Colonic mucosa (tissue), 4 donors: Measurements from ENCODE around the gene XXYLT1. TPM values are rescaled to one million over a fixed set of nuclear protein-coding genes. Genes with fewer than 3 reads are reported as not detected.

ENCODE experiments used
- DNase-seq: peaks from one replicate; pipeline ENCODE4 v3.0.0-alpha.2; 2020
- H3K27ac ChIP-seq: fragments of 200-600 bp; one replicate; pipeline ENCODE4 v1.8.0; 2021
- H3K27me3 ChIP-seq: fragments of 200-600 bp; one replicate; pipeline ENCODE4 v1.8.0; 2021
- H3K36me3 ChIP-seq: fragments of 200-600 bp; one replicate; pipeline ENCODE4 v1.8.0; 2021
- H3K4me1 ChIP-seq: fragments of 200-600 bp; one replicate; pipeline ENCODE4 v1.8.0; 2021; ENCODE audit warnings: mild to moderate bottlenecking
- H3K4me3 ChIP-seq: fragments of 200-600 bp; one replicate; pipeline ENCODE4 v1.8.0; 2021
- H3K9ac ChIP-seq, 2 donors: one replicate each; pipeline ENCODE4 v1.7.0; 2013; ENCODE audit warnings: control low read depth in 2 of 2, low read depth in 2 of 2, low read length in 2 of 2
- H3K9me3 ChIP-seq: fragments of 200-600 bp; one replicate; pipeline ENCODE4 v1.8.0; 2021
- intact Hi-C: fragments of 100-400 bp; cut with DNase I; formaldehyde crosslinking; loops from one replicate; pipeline ENCODE4 v1.14.1; 2022
- total RNA-seq, 2 donors: library from RNA; stranded (reverse); fragmentation: NEBNext Ultra II Directional in 1 of 2; extraction: Animal tissue kit (Norgen Biotek cat#: 25700) in 1 of 2; gene quantifications; one replicate each; pipeline ENCODE4 v1.2.1, GENCODE V29; 2021
- TF ChIP-seq, protein P1 (sequence below): fragments of 200-600 bp; IDR thresholded peaks from one replicate; pipeline ENCODE4 v1.8.0; 2022; ENCODE audit warnings: antibody characterized with exemption, mild to moderate bottlenecking
- donor health status: healthy.
- donor health status: DM: no; HTN: no; CAD: no.
- donor health status: DM: no; HTN: no; CAD: no.

The XXYLT1 gene
- total RNA-seq, 2 donors from 2014 or later = 8.3 to 10.9 TPM

DNA sequence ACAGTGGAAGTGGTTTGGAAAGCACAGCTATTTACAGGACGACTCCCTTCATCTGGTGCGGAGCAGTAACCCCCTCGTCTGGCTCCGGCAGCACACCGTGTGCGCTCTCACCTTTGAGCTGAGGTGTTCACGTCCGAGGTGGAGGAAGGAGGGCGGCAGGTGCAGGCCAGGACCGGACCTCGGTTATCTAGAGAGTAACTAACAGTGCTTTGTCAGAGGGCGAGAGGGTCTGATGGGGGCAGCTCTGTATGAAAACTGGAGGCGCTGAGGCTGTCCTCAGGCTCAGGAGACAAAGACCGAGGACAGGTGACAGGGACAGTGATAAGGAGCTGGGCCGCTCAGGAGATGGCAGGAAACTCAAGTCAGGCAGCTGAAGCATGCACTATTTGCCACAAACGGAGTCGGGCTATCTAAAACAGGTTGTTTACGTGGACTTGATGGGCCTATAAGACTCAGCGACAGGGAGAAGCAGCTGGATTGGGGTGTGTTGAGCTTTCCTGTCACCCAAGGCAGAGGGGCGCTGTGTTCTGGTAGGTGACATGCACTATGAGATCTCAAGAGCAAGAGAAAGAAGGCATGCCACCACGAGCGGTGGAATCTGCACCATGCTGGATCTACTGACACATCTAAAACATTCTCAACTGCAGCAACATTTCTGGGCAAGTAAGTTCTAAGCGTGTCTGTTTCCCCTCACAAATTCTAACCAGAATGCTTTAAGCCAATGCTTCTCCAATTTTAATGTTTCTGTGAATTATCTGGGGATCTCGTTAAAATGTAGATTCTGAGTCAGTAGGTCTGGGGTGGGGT lies 155.2 kb downstream of the XXYLT1 start:
- no peaks in the 10 kb centered on the region for H3K9me3 ChIP-seq
- H3K27me3 ChIP-seq = no peaks in the 10 kb centered on the region
- TF ChIP-seq, protein P1, sequence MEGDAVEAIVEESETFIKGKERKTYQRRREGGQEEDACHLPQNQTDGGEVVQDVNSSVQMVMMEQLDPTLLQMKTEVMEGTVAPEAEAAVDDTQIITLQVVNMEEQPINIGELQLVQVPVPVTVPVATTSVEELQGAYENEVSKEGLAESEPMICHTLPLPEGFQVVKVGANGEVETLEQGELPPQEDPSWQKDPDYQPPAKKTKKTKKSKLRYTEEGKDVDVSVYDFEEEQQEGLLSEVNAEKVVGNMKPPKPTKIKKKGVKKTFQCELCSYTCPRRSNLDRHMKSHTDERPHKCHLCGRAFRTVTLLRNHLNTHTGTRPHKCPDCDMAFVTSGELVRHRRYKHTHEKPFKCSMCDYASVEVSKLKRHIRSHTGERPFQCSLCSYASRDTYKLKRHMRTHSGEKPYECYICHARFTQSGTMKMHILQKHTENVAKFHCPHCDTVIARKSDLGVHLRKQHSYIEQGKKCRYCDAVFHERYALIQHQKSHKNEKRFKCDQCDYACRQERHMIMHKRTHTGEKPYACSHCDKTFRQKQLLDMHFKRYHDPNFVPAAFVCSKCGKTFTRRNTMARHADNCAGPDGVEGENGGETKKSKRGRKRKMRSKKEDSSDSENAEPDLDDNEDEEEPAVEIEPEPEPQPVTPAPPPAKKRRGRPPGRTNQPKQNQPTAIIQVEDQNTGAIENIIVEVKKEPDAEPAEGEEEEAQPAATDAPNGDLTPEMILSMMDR = no peak
- no peak overlapping the region for H3K4me3 ChIP-seq
- no peak for DNase-seq
- H3K4me1 ChIP-seq = no peaks in the 10 kb centered on the region
- no peak overlapping the region for H3K27ac ChIP-seq
- intact Hi-C loops = loop anchor here (10.0 kb wide), 1 partner anchor 139 kb away; no protein-coding TSS in a partner anchor
- H3K9ac ChIP-seq = no peak overlapping the region
- no peaks in the 10 kb centered on the region for H3K36me3 ChIP-seq

DNA sequence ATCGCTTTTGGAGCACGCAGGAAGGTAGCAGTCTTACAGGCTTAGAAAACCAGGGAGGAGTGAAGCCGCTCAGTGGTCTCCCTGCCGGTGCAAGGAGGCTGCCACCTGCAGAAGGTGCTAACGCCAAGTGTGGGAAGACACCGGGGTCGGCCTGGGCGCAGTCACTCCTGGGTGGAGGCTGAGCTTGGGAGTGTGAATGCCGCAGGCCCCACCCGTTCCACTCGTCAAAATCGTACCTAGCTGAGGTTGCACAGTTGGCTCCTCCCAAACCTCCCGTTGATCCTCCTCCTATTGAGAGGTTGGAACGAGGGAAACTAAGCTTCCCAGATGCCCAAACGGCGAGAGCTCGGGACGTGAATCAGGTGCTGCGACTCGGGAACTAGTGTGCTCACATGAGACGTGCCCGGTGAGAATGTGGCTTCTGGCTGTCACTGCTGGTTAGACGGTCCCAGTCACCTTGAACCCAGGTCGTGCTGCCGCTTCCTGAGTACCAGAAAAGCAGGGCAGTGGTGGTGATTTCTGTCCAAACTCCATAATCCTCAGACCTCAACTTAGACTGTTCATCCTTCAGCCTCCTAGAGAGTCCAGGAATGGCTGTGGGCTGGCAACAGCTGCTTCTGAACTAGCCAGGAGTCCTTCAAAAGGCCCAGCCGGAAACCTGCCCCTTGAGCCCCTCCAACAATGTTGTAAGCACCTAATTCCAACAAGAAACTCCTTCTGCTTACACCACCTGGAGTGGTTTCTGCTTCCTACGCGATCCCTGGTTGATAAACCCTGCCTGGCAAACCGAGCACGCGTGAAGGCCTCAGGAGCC lies 156.0 kb downstream of the XXYLT1 start:
- Histone ChIP-seq H3K27me3 (no peaks in the 10 kb centered on the region), H3K27ac (no peak overlapping the region), H3K9ac (no peak overlapping the region), H3K36me3 (no peaks in the 10 kb centered on the region), H3K9me3 (no peaks in the 10 kb centered on the region), H3K4me1 (no peaks in the 10 kb centered on the region), H3K4me3 (no peak overlapping the region)
- intact Hi-C loops = loop anchor here (10.0 kb wide), 1 partner anchor 140 kb away; no protein-coding TSS in a partner anchor
- TF ChIP-seq, protein P1 = no peak
- DNase-seq = no peak

DNA sequence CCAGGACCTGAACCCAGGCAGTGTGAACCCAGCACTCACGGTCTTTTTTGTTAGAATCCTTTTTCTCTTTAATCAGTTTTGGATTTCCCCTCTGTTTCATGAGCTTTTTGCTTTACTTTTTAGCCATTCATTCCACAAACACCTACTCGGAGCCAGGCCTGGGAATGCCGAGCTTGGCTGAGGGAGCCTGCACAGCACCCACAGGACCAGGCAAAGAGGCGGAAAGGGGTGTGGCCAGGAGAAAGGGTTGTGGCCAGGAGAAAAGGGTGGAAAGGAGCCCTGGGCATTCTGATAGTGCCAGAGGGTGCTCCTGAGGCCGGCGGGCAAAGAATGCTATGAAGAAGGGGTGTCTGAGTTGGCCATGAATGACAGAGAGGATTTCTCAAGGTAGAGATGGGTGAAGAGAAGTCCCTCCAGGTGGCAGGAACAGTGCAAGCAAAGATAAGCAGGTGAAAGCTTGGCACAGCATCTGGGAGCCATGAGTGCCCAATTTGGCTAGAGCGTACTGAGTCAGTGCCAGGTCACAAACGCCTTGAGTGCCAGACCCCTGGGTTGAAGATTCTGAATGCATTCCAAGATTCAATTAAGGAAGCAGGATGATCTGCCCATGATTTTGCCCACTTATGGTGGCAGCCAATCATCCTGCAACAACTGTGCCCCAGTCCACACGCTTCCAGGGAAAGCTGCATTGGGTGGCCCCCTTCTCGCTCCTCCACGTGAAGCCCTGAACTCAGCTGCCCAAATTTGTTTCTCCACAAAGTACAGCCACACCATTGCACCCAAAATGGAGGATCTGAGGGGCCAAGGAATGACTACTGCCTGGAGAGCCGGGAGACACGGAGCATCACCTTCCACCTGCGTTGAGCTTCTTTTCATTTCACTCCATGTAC lies 157.2 kb downstream of the XXYLT1 start:
- Histone ChIP-seq H3K27ac (no peak overlapping the region), H3K4me3 (no peak overlapping the region), H3K36me3 (no peaks in the 10 kb centered on the region), H3K9me3 (no peaks in the 10 kb centered on the region), H3K4me1 (no peaks in the 10 kb centered on the region), H3K9ac (no peak overlapping the region), H3K27me3 (no peaks in the 10 kb centered on the region)
- intact Hi-C loops = loop anchor here (10.0 kb wide), 1 partner anchor 141 kb away; no protein-coding TSS in a partner anchor
- DNase-seq = no peak
- TF ChIP-seq, protein P1 = no peak

DNA sequence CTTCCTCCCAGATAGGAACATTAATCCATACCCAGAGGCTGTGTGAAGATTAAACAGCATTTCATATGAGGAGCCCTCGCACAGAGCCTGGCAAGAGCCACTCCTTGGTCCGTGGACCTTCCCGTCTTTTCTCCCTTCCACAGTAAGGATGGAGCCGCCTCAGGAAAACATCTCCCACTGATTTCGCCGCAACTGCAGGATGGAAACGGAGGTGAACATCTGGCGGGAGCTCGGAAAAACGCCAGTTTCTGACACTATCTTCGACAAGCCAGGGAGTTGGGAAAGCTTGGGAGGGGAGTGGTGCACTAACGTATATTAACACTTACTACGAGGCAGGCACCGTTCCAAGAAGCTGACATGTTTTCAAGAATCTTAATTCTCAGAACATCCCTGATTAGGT lies 157.9 kb downstream of the XXYLT1 start:
- Histone ChIP-seq H3K4me3 (no peak overlapping the region), H3K9me3 (no peaks in the 10 kb centered on the region), H3K36me3 (no peaks in the 10 kb centered on the region), H3K9ac (no peak overlapping the region), H3K4me1 (no peaks in the 10 kb centered on the region), H3K27me3 (no peaks in the 10 kb centered on the region), H3K27ac (no peak overlapping the region)
- no peak for DNase-seq
- TF ChIP-seq, protein P1 = no peak
- intact Hi-C loops = loop anchor here (10.0 kb wide), 1 partner anchor 142 kb away; no protein-coding TSS in a partner anchor

DNA sequence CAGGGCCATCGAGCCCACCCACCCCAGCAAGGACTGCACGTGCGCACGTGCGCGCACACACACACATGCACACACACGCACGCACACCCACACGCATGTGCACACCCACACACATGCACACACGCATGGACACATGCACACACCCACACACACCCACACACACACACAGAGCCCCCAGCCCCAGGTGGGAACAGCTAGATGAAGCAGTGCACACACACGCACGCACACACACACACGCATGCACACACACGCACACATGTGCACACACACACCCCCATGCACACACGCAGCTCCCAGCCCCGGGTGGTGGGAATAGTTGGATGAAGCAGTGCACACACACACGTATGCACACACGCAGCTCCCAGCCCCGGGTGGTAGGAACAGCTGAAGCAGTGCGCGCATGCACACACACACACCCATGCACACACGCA lies 158.6 kb downstream of the XXYLT1 start:
- no peak overlapping the region for H3K9ac ChIP-seq
- no peak for DNase-seq
- no peaks in the 10 kb centered on the region for H3K9me3 ChIP-seq
- no peaks in the 10 kb centered on the region for H3K4me1 ChIP-seq
- H3K4me3 ChIP-seq = no peak overlapping the region
- TF ChIP-seq, protein P1 = no peak
- H3K27ac ChIP-seq = no peak overlapping the region
- intact Hi-C loops = loop anchor here (10.0 kb wide), 1 partner anchor 142 kb away; no protein-coding TSS in a partner anchor
- no peaks in the 10 kb centered on the region for H3K27me3 ChIP-seq
- no peaks in the 10 kb centered on the region for H3K36me3 ChIP-seq
